Epidermal melanocyte (primary cell): ENCODE data around the gene SLC35A3.
"Not testable (repeated sequence)": the region's sequence is repeated elsewhere in the genome, so short reads cannot be mapped to it uniquely, and the experiment has no call there.

Source experiments
- DNase-seq: peaks from one replicate; pipeline ENCODE4 v3.0.0; 2011; ENCODE audit warnings: low spot score; ENCODE audit not compliant: insufficient read length

SLC35A3 gene

DNA sequence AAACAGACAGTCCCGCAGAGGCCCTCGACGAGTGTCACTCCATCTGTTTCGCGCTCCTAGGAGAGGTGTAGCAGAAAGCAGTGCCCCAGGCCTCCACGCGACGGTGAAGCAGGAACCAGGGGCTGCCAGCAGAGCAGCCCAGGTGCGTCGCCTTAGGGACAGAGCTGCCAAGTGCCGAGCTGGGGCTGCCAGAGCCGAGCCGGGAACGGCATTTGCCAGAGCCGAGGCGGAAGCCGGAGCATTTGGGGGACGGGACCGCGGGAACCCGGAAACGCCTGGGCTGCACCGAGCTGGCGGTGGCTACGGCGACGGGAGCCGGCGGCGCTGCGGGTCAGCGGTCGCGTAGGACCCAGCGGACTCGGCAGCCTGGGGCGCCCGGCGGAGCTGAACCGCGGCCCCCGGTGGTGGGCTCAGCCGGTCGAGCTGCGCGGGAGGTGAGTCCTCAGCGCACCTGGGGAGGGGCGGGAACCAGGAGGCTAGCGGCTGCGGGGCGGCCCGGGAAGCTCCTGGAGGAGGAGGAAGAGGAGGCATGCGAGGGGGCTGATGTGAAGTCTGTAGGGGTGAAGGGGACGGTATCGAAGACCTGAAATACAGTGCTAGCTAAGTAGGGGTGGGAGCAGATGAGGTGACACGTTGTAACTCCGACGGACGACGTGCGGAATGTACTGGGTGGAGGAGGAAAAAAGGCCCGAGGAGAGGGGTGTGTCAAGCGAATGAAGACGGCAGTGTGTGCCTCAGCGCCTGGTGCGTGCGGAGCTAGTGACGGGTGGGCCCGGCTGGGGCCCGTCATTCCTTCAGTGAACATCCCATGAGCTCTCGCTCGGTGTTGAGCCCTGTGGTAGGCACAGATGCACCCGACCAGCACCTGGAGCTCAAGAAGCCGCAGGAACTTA, at the start of gene SLC35A3:
Gene SLC35A3, plus strand, starts transcription at position 268 of the 893 bp plus-strand sequence. CDS start 23,559 bp downstream, outside the sequence.
- peak; percentile 65 for DNase-seq

DNA sequence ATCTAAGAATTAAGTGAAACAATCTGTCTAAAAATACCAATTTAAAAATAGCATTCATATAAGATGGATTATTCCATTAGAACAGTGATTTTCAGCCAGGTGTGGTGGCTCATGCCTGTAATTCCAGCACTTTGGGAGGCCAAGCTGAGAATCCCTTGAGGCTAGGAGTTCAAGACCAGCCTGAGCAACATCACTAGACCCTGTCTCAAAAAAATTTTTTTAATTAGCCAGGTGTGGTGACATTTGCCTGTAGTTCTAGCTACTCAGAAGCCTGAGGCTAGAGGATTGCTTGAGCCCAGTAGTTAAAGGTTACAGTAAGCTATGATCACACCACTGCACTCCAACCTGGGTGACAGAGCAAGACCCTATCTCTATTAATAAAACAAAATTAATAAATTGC, 35.0 kb upstream of the SLC35A3 start:
- DNase-seq: no peak

DNA sequence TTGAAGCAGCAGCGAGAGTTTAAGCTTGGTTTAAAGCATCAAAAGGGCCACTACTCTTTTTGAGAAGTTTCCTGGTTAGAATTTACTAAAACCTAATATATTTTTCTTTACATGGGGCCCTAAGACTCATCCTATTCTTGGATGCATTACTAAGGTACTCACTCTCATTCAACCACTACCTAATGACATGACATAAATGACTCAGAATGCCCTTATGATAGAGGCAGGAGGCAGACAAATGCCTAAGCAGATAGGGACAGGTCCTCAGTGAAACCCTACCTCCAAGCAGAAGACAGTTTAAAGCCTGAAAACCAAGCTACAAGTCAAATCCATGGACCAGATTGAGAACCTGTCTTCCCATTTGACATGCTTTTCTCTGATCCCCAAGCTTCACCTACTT, 34.3 kb upstream of the SLC35A3 start:
- DNase-seq: no peak

DNA sequence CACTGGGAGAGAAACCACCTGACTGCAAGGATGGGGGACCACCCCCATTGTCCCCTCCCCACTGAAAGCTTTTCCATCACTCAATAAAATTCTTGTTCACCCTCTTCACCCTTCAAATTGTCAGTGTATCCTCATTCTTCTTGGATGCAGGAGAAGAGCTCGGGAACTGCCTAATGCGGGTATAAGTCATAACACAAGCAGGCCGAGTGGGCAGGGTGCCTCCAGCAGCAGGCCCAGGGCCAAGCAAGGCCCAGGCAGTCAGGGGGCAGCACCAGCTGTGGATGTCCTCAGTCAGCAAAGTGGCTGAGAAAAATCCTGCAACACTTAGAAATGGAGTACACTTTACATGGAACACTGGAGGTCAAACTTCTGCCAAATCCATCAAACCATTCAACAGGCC, 33.7 kb upstream of the SLC35A3 start:
- DNase-seq: no peak

DNA sequence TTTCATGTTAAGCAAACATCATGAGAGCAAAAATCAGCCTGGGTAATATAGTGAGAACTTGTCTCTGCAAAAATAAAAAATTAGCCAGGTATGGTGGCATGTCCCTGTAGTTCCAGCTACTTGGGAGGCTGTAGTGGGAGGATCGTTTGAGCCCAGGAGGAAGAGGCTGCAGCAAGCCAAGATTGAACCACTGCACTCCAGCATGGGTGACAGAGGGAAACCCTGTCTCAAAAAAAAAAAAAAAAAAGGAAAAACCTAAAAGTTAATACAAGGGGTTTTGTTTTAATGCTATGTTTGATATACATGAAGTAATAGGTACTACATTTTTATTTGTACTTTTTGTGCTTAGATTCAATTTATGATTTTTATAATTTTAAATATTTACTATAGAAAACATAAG, 27.1 kb upstream of the SLC35A3 start:
- no peak for DNase-seq

DNA sequence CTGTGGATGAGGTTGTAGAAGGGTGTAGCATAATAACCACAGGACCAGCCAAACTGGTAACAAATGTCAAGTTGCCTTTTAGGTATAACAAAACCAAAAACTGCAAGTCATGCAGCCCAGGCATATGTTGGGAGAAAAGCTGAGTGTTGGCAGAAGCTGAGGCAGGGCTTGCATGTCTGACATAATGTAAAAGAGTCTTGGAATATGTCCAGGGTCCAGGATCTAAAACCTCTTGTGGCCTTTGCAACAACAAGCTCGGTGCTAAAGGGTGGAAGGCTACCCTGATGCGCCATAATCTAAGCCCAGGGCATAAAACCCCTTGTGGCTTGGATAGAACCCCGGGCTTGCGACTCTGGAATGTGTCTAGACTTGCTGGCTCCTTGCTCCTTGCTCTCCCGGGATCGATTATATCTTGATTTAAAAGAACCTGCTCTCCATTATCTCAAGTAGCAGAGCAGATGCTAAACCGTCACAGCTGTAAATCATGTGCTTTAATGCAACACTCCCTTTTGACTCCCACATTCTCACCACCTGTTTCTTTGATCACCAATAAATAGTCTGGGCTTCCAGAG, 26.5 kb upstream of the SLC35A3 start:
- DNase-seq: no peak

DNA sequence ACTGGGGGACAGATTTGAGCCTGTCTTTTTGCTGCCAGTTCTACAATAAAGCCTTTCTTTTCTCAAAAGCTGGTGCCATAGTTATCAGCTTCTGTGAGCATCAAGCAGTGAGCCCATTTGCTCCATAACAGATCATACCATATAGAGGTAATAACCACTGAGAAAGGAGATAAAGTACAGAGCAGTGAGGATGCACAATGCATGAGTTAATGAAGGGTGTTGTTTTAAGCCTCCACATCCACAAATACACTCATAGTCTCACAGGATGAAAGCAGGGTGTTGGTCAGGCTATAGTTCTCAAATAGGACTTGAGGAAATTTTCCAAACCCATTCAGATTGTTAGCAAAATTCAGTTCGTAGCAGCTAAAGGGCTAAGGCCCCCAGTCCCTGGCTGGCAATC, 25.6 kb upstream of the SLC35A3 start:
- no peak for DNase-seq

DNA sequence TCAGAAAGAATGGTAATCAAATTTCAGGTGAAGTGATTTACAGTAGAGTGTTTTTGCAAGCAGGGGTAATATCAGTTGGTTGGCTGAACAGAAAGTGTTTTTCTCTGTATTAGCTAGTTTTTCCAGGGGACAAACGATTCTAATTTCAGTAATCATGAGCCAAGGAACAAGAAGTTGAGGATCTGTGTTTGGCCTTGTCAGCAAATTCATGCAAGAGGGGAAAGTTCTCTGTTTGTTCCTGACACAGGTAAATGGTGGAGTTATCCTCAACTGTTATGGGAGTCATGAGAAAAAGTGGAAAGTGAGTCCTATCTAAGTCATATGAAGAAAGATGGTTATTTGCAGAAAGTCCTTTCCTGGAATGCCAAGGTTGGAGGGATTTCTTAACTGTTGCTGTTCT, 24.6 kb upstream of the SLC35A3 start:
- no peak for DNase-seq

DNA sequence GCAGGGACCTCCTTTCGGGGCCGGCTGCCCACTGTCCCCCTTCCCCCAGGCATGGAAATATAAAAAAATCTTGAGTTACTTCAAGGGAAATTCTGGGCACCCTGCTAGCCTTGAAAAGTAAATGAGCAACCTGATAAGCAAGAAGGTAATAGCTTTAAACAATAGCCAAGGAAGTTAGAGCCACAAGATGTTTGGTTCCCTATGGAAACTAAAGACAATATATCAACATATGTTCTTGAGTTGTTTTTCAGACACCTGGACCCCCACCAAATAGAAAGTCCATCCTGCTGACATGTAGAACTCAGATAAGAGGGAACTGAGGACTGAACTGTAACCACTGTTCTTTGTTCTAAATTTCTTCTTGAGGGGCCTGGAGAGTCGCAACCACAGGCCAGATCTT, 19.3 kb upstream of the SLC35A3 start:
- DNase-seq: no peak

DNA sequence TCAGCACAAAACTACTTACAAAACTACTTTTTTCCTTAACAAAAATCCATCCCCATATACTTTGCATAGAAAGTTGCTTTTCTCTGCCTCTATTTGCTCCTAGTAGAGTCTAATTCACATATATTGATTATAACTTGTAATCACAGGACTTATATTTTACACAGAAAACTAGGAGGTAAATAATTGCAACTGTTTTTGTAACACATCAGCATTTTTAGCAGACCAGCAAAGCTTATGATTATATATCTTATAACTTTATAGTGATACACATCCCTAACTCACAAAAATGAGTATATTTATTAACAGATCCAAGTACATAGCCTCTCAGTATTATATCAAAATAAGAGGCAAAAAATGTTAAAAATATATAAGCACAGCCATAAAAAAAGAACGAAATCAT, 17.3 kb upstream of the SLC35A3 start:
- no peak for DNase-seq

DNA sequence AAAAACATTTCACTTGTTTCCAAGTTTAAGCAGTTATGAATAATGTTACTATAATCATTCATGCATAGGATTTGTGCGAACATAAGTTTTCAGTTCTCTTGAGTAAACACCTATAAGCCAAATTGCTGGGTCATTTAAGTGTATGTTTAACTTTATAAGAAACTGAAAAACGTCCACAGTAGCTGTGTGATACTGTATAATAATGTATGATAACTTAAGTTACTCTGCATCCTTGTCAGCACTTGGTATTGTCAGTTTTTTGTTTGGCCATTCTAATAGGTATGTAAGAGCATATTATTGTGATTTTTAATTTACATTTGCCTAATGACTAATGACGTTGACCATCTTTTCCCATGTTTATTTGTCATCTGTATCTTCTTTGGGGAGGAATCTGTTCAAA, 14.4 kb upstream of the SLC35A3 start:
- DNase-seq: no peak

DNA sequence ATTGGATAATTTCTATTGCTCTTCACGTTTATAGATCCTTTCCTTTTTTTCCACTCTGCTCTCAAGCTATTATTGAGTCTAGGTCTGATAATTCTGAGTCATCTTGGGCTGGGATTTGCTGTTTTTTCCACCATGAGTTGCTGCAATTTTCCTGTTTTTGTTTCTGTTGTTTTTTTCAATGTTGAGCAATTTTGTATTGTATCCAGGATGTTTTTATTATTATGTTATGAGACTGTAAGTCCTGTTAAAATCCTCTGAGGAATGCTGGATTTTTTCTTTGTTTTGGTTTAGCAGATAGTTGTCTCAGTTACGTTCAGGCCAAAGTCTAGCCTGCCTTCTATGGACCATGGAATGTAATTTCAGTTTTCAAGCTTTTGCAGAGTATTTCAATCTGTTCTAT, 13.0 kb upstream of the SLC35A3 start:
- DNase-seq: peak; percentile 36

DNA sequence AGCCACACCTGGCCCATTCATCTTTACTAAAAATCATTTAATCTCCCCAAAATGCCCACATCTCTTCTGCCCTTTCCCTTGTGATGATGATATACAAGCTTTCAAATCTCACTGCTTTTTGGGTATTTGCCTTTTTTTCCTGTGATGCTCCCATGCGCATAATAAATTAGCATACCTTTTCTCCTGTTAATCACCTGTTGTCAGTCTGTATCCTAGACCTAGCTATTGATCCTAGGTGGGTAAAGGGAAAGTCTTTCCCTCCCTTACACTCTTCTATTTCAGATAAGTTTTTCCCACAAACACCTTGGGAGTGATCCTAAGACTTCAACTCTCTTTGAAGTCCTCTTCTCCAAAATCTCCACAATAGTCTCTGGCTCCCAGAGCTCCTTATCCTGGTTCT, 12.0 kb upstream of the SLC35A3 start:
- DNase-seq: no peak

DNA sequence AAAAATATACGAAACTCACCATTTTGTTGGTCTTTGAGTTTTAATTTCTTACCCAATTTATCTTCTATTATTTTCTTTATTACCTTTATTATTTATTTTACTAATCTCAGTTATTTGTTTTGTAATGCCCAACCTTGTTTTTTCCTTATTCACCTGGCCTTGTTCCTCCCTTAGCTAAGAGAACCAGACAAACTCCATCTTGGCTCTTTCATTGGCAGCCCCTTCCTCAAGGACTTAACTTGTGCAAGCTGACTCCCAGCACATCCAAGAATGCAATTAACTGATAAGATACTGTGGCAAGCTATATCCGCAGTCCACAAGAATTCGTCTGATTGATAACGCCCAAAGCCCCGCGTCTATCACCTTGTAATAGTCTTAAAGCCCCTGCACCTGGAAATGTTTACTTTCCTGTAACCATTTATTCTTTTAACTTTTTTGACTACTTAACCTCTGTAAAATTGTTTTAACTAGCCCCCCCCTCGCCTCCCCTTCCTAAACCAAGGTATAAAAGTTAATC, 10.5 kb upstream of the SLC35A3 start:
- not testable (repeated sequence) for DNase-seq

DNA sequence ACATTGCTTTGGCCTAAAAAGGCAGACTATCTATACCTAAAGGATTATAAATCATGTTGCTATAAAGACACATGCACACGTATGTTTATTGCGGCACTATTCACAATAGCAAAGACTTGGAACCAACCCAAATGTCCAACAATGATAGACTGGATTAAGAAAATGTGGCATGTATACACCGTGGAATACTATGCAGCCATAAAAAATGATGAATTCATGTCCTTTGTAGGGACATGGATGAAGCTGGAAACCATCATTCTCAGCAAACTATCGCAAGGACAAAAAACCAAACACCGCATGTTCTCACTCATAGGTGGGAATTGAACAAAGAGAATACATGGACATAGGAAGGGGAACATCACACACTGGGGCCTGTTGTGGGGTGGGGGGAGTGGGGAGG, 9.5 kb upstream of the SLC35A3 start:
- not testable (repeated sequence) for DNase-seq

DNA sequence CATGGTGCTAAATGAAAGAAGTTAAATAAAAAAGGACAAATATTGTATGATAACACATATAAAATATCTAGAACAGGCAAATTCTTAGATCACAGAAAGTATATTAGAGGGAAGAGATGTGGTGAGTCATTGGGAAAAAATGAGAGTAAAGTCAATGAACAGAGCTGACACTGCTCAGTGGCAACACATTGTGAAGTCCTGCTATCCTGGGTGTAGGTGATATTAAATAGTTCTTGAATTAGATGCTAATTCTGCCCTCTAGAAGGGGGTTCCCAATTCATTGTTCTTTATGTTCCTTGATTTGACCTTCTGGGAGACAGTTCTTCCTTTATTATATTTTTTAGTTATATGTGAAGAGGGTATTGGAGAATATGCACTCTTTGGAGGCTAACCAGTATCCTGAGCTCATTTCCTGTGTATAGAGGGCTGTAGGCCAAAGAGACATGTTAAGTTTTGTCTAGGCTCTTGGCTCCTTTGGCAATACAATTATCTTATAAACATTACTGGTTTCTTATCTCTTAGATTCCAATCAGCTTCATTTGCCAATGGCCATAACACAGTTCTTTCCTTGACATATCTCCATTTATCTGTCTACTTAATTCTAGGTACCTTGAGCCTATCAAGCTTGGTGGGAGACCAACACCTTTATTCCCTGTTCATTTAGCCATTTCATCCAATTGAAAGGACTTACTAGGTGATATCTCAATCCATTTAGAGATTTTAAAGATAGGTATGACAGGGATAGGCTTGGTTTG, 6.6 kb upstream of the SLC35A3 start:
- DNase-seq: no peak

DNA sequence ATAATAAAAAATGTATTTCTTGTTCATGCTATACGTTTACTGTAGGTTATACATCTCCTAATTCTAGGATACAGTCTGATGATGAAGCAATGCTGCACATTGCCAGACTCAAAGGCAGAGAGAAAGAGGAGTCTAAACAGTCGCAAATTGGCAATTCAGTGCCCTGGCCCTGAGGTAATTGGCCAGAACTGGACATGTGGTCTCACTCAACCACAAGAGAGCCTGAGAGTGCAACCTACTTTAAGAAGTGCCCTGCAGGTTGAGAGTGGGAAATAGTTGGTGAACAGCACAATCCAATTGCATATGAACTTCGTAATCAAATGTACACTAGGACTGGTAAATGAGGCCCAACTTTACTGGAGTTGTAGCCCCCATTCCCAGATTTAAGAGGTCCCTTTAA, 5.0 kb upstream of the SLC35A3 start:
- DNase-seq: no peak

DNA sequence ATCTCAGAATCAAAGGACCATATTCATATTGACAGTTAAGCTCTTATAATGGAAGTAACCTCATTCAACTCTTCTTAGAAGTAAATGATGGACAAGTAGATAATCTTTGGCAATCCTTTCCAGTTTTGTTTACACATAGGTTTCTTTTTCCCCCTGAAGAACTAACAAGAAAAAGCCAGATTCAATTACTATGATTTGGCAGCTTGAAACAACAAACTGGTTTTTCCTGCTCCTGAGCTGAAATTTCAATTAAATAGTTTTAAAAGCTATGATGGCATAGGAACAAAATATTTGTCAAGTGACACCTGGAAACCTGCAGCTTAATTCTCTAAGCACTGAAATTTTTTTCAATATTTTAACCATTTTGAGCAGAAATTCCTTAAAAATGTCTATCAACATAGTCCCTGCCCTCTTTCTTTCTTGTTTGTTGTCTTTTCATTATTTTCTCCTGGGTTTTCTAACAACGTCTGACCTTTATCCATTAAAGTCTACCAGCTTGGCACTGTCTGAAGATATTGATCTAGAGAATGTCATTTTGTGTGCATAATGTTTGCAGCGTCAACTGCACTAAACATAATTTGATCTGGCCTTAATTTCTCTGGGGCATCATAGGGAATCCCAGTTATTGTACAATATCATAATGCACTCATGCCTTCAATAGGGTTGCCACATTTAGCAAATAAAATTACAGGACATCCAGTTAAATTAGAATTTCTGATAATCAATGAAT, 4.0 kb upstream of the SLC35A3 start:
- no peak for DNase-seq

DNA sequence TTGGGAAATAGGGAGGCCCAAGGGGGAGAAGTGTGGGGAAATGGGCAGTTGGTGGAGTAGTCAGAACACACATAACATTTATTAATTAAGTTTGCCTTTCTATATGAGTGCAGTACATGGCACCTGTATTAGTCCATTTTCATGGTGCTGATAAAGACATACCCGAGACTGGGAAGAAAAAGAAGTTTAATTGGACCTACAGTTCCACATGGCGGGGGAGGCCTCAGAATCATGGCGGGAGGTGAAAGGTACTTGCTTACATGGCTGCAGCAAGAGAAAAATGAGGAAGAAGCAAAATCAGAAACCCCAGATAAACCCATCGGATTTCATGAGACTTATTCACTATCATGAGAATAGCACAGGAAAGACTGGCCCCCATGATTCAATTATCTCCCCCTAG, 1.6 kb upstream of the SLC35A3 start:
- DNase-seq: no peak

DNA sequence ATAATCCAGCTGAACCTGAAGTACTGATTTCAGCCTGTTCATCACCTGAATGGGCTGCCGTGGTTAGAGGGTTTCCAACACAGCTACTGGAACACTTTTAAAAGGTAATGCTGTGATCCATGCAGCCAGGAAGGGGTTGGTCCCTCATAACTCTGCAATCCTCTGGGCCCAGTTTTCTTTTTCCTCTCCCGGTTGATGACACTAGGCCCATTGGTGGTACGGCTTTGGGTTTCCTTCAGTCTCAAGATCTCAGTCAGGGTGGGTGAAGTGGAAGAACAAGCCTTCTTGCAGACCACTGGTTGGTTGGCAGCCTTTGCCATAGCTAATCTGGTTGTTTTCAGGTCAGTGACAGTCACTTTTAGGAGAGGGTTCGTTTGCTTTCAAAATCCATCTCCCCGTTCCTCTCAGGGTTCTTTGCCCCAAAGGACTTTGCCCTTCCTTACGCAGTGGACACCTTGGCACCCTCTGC, 502 bp upstream of the SLC35A3 start:
- DNase-seq: no peak

DNA sequence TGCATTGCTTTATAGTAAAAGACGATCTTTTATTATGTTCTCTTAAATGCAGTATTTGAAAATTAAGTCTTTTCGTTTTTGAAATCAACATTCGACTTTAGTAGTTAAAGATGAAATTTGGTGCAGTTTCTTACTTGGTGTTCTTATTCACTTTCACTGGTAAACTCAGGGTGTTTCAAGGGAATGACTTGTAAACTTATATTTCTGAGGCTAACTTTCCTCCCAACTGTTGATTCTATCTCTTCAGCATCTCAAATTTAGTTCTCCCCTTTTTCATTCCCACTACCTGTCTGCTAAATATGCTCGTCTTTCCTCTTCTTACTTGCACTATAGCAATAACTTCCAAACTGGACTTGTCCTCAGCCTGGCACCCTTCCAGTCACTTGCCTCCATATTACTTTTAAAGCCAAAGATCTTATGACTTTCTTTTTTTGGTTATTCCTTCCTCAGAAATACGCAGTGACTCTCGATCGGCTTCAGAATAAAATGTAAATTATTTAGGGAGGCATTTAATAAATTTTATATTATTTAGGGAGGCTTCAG, 988 bp downstream of the SLC35A3 start:
- no peak for DNase-seq
